GM23338 (cell line): ENCODE data around the gene FLYWCH1. TPM values are rescaled to one million over a fixed set of nuclear protein-coding genes. Genes with fewer than 3 reads are reported as not detected.

Source experiments
- ATAC-seq: fragments of 200-7000 bp; cut with Tn5 transposase; 3 replicates; pipeline ENCODE4 v1.9.1; 2020
- DNase-seq: peaks from one replicate; pipeline ENCODE4 v3.0.0-alpha.2; 2015; ENCODE audit warnings: low spot score
- H2AFZ ChIP-seq: fragments of 200-600 bp; sonication (generic); 2 replicates; pipeline ENCODE4 v1.8.0; 2016; ENCODE audit warnings: antibody characterized with exemption, mild to moderate bottlenecking, moderate library complexity
- H3F3A ChIP-seq: fragments of 200-600 bp; sonication (generic); replicated peaks from 2 replicates; pipeline ENCODE4 v1.8.0; 2017; ENCODE audit warnings: antibody characterized with exemption, mixed run types, low read depth
- H3K27ac ChIP-seq: fragments of 200-600 bp; sonication (generic); 2 replicates; pipeline ENCODE4 v1.6.1; 2016; ENCODE audit warnings: low read depth
- H3K27me3 ChIP-seq: fragments of 200-600 bp; sonication (generic); 2 replicates; pipeline ENCODE4 v1.8.0; 2016; ENCODE audit warnings: mild to moderate bottlenecking, mixed run types, moderate library complexity; ENCODE audit not compliant: insufficient read depth
- H3K36me3 ChIP-seq: fragments of 200-600 bp; sonication (generic); 2 replicates; pipeline ENCODE4 v1.8.0; 2016; ENCODE audit warnings: mild to moderate bottlenecking; ENCODE audit not compliant: insufficient read depth
- H3K4me1 ChIP-seq: fragments of 200-600 bp; sonication (generic); 2 replicates; pipeline ENCODE4 v1.8.0; 2016; ENCODE audit warnings: mild to moderate bottlenecking, moderate library complexity; ENCODE audit not compliant: insufficient read depth
- H3K4me2 ChIP-seq: fragments of 200-600 bp; sonication (generic); 2 replicates; pipeline ENCODE4 v1.7.1; 2017; ENCODE audit warnings: mixed run types
- H3K4me3 ChIP-seq: fragments of 200-600 bp; sonication (generic); 2 replicates; pipeline ENCODE4 v1.6.1; 2016; ENCODE audit warnings: mixed run types
- H3K79me2 ChIP-seq: fragments of 200-600 bp; sonication (generic); replicated peaks from 2 replicates; pipeline ENCODE4 v1.8.0; 2017; ENCODE audit warnings: mild to moderate bottlenecking; ENCODE audit not compliant: insufficient read depth
- H3K9me2 ChIP-seq: fragments of 200-600 bp; sonication (generic); 2 replicates; pipeline ENCODE4 v1.8.0; 2017; ENCODE audit not compliant: insufficient read depth
- H4K20me1 ChIP-seq: fragments of 200-600 bp; sonication (generic); replicated peaks from 2 replicates; pipeline ENCODE4 v1.8.0; 2017; ENCODE audit warnings: mild to moderate bottlenecking; ENCODE audit not compliant: insufficient read depth
- H3K27ac Mint-ChIP-seq: 2 replicates; pipeline ENCODE4 v1.8.0; 2020; ENCODE audit warnings: inconsistent platforms, mild to moderate bottlenecking, moderate library complexity, mixed read lengths
- H3K27me3 Mint-ChIP-seq: 3 replicates; pipeline ENCODE4 v1.8.0; 2022; ENCODE audit warnings: low read depth, mild to moderate bottlenecking, moderate library complexity, mixed read lengths, inconsistent platforms; ENCODE audit not compliant: insufficient read depth, poor library complexity
- H3K36me3 Mint-ChIP-seq: 3 replicates; pipeline ENCODE4 v1.8.0; 2021; ENCODE audit warnings: low read depth, mild to moderate bottlenecking, inconsistent platforms, moderate library complexity, mixed read lengths
- H3K4me1 Mint-ChIP-seq: 3 replicates; pipeline ENCODE4 v1.8.0; 2020; ENCODE audit warnings: mild to moderate bottlenecking, inconsistent platforms, mixed read lengths
- H3K4me3 Mint-ChIP-seq: 3 replicates; pipeline ENCODE4 v1.8.0; 2021; ENCODE audit warnings: moderate library complexity, mild to moderate bottlenecking, inconsistent platforms, mixed read lengths
- H3K9me3 Mint-ChIP-seq: 3 replicates; pipeline ENCODE4 v1.8.0; 2020; ENCODE audit warnings: moderate library complexity, mild to moderate bottlenecking, inconsistent platforms, mixed read lengths
- CREB1 ChIP-seq: fragments of 250-450 bp; sonication (Bioruptor Pico); IDR thresholded peaks from 2 replicates; pipeline ENCODE4 v1.5.0; 2020; ENCODE audit warnings: low read depth, mild to moderate bottlenecking, moderate library complexity
- ETS1 ChIP-seq: IDR thresholded peaks from 2 replicates; pipeline ENCODE4 v1.6.1; 2016; ENCODE audit warnings: antibody characterized with exemption
- JUNB ChIP-seq: IDR thresholded peaks from one replicate; pipeline ENCODE4 v1.6.1; 2016; ENCODE audit warnings: antibody characterized with exemption; ENCODE audit not compliant: unreplicated experiment
- NANOG ChIP-seq: IDR thresholded peaks from 2 replicates; pipeline ENCODE4 v1.6.1; 2016; ENCODE audit warnings: antibody characterized with exemption, borderline replicate concordance
- POLR2AphosphoS5 ChIP-seq: IDR thresholded peaks from 2 replicates; pipeline ENCODE4 v1.6.1; 2016; ENCODE audit warnings: antibody characterized with exemption, low read depth
- REST ChIP-seq: IDR thresholded peaks from one replicate; pipeline ENCODE4 v1.6.1; 2018; ENCODE audit warnings: antibody characterized with exemption; ENCODE audit not compliant: unreplicated experiment
- STAT1 ChIP-seq: IDR thresholded peaks from one replicate; pipeline ENCODE4 v1.6.1; 2016; ENCODE audit warnings: antibody characterized with exemption; ENCODE audit not compliant: unreplicated experiment
- ZNF331 ChIP-seq: fragments of 250-450 bp; sonication (Bioruptor Pico); IDR thresholded peaks from 2 replicates; pipeline ENCODE4 v1.5.0; 2020; ENCODE audit warnings: low read depth, mild to moderate bottlenecking, moderate library complexity
- polyA plus RNA-seq: library from polyadenylated mRNA; unstranded; fragments of >200 nt; fragmentation: Nextera tagmentation; extraction: Ambion mirVana; gene quantifications from 2 replicates; pipeline ENCODE4 v1.2.1, GENCODE V29; 2016
- total RNA-seq: library from RNA; depleted of rRNA; stranded (reverse); fragments of >200 nt; shearing (Covaris generic); gene quantifications from 2 replicates; pipeline ENCODE4 v1.2.3, GENCODE V29; 2014
- TF ChIP-seq, protein P1 (sequence below), 2 experiments: fragments of 200-600 bp in 1 of 2; sonication (generic) in 1 of 2; conservative IDR thresholded peaks; 2 replicates each; pipeline versions ENCODE4 v1.5.1 to v1.6.1; 2016 to 2017; ENCODE audit warnings: antibody characterized with exemption in 2 of 2, low read depth in 2 of 2, mild to moderate bottlenecking in 2 of 2, moderate library complexity in 1 of 2
- TF ChIP-seq, protein P2 (sequence below): fragments of 250-450 bp; sonication (Bioruptor Pico); IDR thresholded peaks from 2 replicates; pipeline ENCODE4 v1.5.0; 2020; ENCODE audit warnings: mild to moderate bottlenecking, moderate library complexity

The FLYWCH1 gene
- total and polyA plus RNA-seq, 2 experiments from 2014 or later = 6.0 to 29.3 TPM

- TF ChIP-seq, protein P1, sequence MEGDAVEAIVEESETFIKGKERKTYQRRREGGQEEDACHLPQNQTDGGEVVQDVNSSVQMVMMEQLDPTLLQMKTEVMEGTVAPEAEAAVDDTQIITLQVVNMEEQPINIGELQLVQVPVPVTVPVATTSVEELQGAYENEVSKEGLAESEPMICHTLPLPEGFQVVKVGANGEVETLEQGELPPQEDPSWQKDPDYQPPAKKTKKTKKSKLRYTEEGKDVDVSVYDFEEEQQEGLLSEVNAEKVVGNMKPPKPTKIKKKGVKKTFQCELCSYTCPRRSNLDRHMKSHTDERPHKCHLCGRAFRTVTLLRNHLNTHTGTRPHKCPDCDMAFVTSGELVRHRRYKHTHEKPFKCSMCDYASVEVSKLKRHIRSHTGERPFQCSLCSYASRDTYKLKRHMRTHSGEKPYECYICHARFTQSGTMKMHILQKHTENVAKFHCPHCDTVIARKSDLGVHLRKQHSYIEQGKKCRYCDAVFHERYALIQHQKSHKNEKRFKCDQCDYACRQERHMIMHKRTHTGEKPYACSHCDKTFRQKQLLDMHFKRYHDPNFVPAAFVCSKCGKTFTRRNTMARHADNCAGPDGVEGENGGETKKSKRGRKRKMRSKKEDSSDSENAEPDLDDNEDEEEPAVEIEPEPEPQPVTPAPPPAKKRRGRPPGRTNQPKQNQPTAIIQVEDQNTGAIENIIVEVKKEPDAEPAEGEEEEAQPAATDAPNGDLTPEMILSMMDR (conservative IDR thresholded peaks at IDR 0.05; ENCODE audit: low read depth in 2 of 2) = no peak
- TF ChIP-seq JUNB (no peak), ZNF331 (CRISPR knock-in tag) (no peak), POLR2AphosphoS5 (no peak), ETS1 (no peak)
Observed at GRCh38 chr16:2950353-2950724, 38.6 kb downstream of the FLYWCH1 start (continued).

DNA sequence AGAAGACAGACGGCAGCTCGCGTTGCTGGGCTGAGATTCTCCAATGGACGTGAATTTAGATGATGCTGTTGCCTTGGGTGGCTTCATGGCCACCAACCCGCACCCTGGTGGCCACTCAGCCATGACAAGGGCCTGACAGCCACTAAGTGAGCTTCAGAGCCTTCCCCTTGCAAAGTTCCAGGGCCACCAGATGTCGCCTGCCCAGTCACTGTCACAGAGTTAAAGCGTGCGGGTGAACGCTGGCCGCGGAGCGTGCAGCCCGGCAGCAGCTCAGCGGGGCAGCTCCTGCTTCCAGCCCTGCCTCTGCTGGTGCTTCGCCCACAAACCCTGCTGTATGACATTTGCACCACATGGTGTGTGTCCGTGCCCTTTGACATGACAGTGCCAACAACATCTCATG lies 39.0 kb downstream of the FLYWCH1 start:
- Histone ChIP-seq H3K4me3 (no peak overlapping the region), H2AFZ (no peak overlapping the region), H3K79me2 (no peaks in the 10 kb centered on the region), H3K9me2 (no peaks in the 10 kb centered on the region), H4K20me1 (no peaks in the 10 kb centered on the region), H3K27me3 (no peaks in the 10 kb centered on the region), H3K4me2 (no peak overlapping the region), H3K4me1 (peaks cover 5% of the 10 kb centered on the region; the same call in 1 of the 2 replicates), H3K27ac (no peak overlapping the region), H3F3A (0 out of 2 replicates have a peak, but pooled peaks cover 4% of the 10 kb centered on the region), H3K36me3 (no peaks in the 10 kb centered on the region)
- H3K36me3 Mint-ChIP-seq = peaks cover 10% of the 10 kb centered on the region; the same call in 1 of the 3 replicates
- ATAC-seq (no peak), DNase-seq (no peak)
- H3K9me3 Mint-ChIP-seq = no peaks in the 10 kb centered on the region; the same call in 2 of the 3 replicates
- H3K4me3 Mint-ChIP-seq = no peak overlapping the region
- peaks cover 9% of the 10 kb centered on the region for H3K4me1 Mint-ChIP-seq
- no peak overlapping the region for H3K27ac Mint-ChIP-seq
- peaks cover 10% of the 10 kb centered on the region for H3K27me3 Mint-ChIP-seq
- TF ChIP-seq, protein P1 (conservative IDR thresholded peaks at IDR 0.05; ENCODE audit: low read depth in 2 of 2) = no peak
- TF ChIP-seq, protein P2, sequence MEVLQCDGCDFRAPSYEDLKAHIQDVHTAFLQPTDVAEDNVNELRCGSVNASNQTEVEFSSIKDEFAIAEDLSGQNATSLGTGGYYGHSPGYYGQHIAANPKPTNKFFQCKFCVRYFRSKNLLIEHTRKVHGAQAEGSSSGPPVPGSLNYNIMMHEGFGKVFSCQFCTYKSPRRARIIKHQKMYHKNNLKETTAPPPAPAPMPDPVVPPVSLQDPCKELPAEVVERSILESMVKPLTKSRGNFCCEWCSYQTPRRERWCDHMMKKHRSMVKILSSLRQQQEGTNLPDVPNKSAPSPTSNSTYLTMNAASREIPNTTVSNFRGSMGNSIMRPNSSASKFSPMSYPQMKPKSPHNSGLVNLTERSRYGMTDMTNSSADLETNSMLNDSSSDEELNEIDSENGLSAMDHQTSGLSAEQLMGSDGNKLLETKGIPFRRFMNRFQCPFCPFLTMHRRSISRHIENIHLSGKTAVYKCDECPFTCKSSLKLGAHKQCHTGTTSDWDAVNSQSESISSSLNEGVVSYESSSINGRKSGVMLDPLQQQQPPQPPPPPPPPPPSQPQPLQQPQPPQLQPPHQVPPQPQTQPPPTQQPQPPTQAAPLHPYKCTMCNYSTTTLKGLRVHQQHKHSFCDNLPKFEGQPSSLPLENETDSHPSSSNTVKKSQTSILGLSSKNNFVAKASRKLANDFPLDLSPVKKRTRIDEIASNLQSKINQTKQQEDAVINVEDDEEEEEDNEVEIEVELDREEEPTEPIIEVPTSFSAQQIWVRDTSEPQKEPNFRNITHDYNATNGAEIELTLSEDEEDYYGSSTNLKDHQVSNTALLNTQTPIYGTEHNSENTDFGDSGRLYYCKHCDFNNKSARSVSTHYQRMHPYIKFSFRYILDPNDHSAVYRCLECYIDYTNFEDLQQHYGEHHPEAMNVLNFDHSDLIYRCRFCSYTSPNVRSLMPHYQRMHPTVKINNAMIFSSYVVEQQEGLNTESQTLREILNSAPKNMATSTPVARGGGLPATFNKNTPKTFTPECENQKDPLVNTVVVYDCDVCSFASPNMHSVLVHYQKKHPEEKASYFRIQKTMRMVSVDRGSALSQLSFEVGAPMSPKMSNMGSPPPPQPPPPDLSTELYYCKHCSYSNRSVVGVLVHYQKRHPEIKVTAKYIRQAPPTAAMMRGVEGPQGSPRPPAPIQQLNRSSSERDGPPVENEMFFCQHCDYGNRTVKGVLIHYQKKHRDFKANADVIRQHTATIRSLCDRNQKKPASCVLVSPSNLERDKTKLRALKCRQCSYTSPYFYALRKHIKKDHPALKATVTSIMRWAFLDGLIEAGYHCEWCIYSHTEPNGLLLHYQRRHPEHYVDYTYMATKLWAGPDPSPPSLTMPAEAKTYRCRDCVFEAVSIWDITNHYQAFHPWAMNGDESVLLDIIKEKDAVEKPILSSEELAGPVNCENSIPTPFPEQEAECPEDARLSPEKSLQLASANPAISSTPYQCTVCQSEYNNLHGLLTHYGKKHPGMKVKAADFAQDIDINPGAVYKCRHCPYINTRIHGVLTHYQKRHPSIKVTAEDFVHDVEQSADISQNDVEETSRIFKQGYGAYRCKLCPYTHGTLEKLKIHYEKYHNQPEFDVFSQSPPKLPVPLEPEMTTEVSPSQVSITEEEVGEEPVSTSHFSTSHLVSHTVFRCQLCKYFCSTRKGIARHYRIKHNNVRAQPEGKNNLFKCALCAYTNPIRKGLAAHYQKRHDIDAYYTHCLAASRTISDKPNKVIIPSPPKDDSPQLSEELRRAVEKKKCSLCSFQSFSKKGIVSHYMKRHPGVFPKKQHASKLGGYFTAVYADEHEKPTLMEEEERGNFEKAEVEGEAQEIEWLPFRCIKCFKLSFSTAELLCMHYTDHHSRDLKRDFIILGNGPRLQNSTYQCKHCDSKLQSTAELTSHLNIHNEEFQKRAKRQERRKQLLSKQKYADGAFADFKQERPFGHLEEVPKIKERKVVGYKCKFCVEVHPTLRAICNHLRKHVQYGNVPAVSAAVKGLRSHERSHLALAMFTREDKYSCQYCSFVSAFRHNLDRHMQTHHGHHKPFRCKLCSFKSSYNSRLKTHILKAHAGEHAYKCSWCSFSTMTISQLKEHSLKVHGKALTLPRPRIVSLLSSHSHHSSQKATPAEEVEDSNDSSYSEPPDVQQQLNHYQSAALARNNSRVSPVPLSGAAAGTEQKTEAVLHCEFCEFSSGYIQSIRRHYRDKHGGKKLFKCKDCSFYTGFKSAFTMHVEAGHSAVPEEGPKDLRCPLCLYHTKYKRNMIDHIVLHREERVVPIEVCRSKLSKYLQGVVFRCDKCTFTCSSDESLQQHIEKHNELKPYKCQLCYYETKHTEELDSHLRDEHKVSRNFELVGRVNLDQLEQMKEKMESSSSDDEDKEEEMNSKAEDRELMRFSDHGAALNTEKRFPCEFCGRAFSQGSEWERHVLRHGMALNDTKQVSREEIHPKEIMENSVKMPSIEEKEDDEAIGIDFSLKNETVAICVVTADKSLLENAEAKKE (CRISPR knock-in tag) = no peak
- TF ChIP-seq ZNF331 (CRISPR knock-in tag) = no peak
- no peak for TF ChIP-seq NANOG
- TF ChIP-seq STAT1 = no peak
- TF ChIP-seq POLR2AphosphoS5 = no peak
- TF ChIP-seq CREB1 (CRISPR knock-in tag) = no peak
- no peak for TF ChIP-seq REST
